Esophagus squamous epithelium (tissue), 4 donors: ENCODE results near the gene MAD1L1.

Source experiments
- CTCF ChIP-seq, 6 experiments: fragments of 450-650 bp in 4 of 6; fragments of 200-600 bp in 2 of 6; sonication (generic) in 2 of 6; IDR thresholded peaks; one replicate each; pipeline ENCODE4 v1.5.1; 2016 to 2019; ENCODE audit warnings: antibody characterized with exemption in 6 of 6, mild to moderate bottlenecking in 4 of 6, moderate library complexity in 4 of 6
- POLR2A ChIP-seq, 4 donors: fragments of 450-650 bp; IDR thresholded peaks; one replicate each; pipeline ENCODE4 v1.6.1; 2017; ENCODE audit warnings: antibody characterized with exemption in 4 of 4, mild to moderate bottlenecking in 4 of 4, moderate library complexity in 3 of 4

- no peak for TF ChIP-seq CTCF (IDR thresholded peaks at IDR 0.05)
- TF ChIP-seq POLR2A (IDR thresholded peaks at IDR 0.05) = no peak
Observed at GRCh38 chr7:1931951-1932270, 300.8 kb downstream of the MAD1L1 start.
